Spleen (tissue), 7 donors: ENCODE measurements around the gene MS4A14.

Experiments
- CTCF ChIP-seq, 11 experiments: fragments of 200-600 bp in 7 of 11; fragments of 450-650 bp in 4 of 11; sonication (generic) in 4 of 11; IDR thresholded peaks in 8 of 11; conservative IDR thresholded peaks in 3 of 11; 1 replicate in 7 of 11; 2 replicates in 4 of 11; pipeline versions ENCODE4 v1.4.0 to v1.8.0; 2016 to 2021; ENCODE audit warnings: antibody characterized with exemption in 11 of 11, inconsistent platforms in 4 of 11, mild to moderate bottlenecking in 1 of 11
- POLR2A ChIP-seq, 3 donors: fragments of 450-650 bp; IDR thresholded peaks; one replicate each; pipeline ENCODE4 v1.5.1; 2017; ENCODE audit warnings: antibody characterized with exemption in 3 of 3, mild to moderate bottlenecking in 1 of 3
- POLR2AphosphoS5 ChIP-seq, 3 donors: sonication (generic); formaldehyde crosslinking; IDR thresholded peaks; one replicate each; pipeline ENCODE4 v1.5.1; 2017; ENCODE audit warnings: antibody characterized with exemption in 3 of 3
- donor health status: DM: no; HTN: no; CAD: no; lungs with moderate emphysema.
- donor health status: DM: no; HTN: no; CAD: no.
- donor health status: DM: no; HTN: no; CAD: no.

DNA sequence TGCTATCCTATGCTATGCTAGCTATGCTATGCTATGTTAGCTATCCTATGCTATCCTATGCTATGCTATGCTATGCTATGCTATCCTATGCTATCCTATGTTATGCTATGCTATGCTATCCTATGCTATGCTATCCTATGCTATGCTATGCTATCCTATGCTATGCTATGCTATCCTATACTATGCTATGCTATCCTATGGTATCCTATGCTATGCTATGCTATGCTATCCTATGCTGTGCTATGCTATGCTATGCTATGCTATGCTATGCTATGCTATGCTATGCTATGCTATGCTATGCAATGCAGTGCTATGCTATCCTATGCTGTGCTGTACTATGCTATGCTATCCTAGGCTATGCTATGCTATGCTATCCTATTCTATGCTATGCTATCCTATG is 50.8 kb downstream of the MS4A14 start:
- TF ChIP-seq POLR2AphosphoS5 (IDR thresholded peaks at IDR 0.05) (no peak), CTCF (IDR thresholded peaks at IDR 0.05 in 8 of 11, conservative IDR thresholded peaks at IDR 0.05 in 3 of 11) (no peak), POLR2A (IDR thresholded peaks at IDR 0.05) (no peak)
